Measurements from ENCODE around the gene IDH3A. TPM values are rescaled to one million over a fixed set of nuclear protein-coding genes. Genes with fewer than 3 reads are reported as not detected.

Gene IDH3A
- total RNA-seq, 1 donor from 2014 or later: 19.3 TPM

DNA sequence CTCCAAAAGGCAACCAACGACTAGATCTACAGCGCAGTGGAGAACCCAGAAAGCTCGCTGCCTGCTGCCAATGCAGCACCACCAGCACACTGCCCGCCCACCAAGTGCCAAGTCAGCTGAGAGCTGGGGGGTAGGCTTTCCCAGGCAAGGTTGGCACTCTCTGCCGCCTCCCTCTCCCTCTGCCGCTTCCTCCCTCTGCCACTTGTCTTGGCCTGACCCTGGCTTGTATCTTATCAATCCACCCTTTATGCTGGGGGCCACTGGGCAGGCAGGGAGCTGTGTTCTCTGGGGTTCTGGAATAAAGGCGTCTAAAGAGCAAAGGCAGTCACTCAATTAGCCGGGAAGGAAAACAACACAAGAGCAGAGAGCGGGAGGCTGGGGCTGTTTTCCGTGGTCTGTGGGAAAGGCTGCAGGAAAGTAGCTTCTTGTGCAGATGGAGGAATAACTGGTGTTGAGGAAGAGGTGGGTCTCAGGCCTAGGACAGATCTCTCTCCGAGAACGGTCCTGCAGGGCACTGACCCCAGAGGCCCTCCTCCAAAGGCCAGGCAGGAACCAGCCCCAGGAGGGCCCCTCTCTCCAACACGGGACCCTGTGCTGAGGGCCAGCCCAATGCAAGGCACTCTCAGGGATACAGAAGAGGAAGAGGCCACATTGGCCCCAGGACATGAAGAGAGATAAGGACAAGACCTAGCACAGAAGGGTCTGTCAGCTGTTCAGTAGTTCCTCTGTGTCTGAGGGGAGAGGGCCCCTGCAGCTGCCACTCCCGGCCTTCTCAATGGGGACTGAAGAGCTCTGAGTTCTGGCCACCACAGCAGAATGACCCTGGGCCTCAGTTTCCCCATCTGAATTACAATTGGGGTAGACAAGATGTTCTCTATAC lies 54.4 kb downstream of the IDH3A start:
- H3K4me1 ChIP-seq: no peaks in the 10 kb centered on the region
- H3K27ac Mint-ChIP-seq: no peak overlapping the region
- no peak overlapping the region for H3K27ac ChIP-seq
- no peak for DNase-seq (ENCODE audit: low spot score)
- no peak overlapping the region for H3K4me3 Mint-ChIP-seq
- TF ChIP-seq EZH2 (IDR thresholded peaks at IDR 0.05): no peak
- no peaks in the 10 kb centered on the region for H3K36me3 ChIP-seq
- no peaks in the 10 kb centered on the region for H4K20me1 ChIP-seq (ENCODE audit: low read depth)
- peaks cover 6% of the 10 kb centered on the region for H3K27me3 Mint-ChIP-seq (ENCODE audit: insufficient read depth, low read depth)
- no peak overlapping the region for H3K4me2 ChIP-seq
- H3K9me3 Mint-ChIP-seq: no peaks in the 10 kb centered on the region
- no peaks in the 10 kb centered on the region for H3K79me2 ChIP-seq (ENCODE audit: low read depth)
- no peaks in the 10 kb centered on the region for H3K9me3 ChIP-seq (ENCODE audit: low read depth)
- H3F3A ChIP-seq (ENCODE audit: low read depth): no peaks in the 10 kb centered on the region
- no peak overlapping the region for H3K9ac ChIP-seq
- no peak overlapping the region for H2AFZ ChIP-seq (replicated peaks)
- H3K36me3 Mint-ChIP-seq: no peaks in the 10 kb centered on the region
- no peaks in the 10 kb centered on the region for H3K27me3 ChIP-seq
- peaks cover 4% of the 10 kb centered on the region for H3K4me1 Mint-ChIP-seq
- no peak overlapping the region for H3K4me3 ChIP-seq

DNA sequence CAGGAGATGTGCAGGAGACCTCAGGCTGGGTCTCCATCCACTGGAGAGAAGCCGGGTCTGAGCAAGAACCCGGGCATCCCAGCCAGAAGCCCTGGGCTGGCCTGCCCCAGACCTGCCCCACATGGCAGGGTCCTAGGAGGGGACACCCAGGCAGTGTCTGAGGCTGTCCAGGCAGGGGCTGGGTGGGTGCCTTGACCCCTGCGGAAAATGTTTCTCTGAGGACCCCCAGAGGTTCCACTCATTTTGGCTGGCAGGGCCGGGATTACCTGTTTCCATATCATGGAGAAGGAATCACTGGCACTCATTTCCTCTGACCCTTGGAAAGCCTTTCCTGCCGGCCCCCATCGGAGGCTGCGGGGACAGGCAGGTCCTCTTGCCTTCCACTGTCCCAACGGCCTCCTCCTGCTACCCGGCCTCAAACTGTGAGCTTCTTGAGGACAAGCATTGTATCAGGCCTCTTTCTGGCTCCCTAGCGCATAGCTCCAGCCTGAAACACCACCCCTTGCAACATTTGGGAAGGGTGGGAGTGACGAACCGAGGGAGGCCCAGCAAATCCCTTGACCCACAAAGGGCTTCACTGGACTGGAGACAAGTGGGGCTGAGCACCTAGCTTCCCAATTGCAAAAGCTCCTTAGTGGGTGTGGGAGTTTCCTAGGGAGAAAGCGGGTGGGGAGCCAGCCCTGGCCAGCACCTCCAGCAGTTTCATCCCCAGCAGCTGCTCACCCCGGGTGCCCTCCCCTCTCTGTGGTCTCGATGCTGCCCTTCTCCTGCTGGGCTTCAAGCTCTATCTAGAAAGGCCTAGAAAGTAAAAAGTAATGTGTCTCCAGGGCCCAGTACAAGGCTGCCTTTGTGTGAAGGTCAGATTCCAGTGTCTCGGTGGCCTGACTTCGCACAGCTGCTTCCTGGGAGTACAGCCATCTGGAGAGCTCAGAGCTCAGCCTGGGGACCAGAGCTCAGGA lies 55.5 kb downstream of the IDH3A start:
- no peak overlapping the region for H2AFZ ChIP-seq (replicated peaks)
- Mint-ChIP-seq H3K27ac (no peak overlapping the region), H3K9me3 (no peaks in the 10 kb centered on the region), H3K4me3 (no peak overlapping the region), H3K36me3 (no peaks in the 10 kb centered on the region), H3K4me1 (peaks cover 9% of the 10 kb centered on the region), H3K27me3 (ENCODE audit: insufficient read depth, low read depth) (peaks cover 6% of the 10 kb centered on the region)
- TF ChIP-seq, protein P1, sequence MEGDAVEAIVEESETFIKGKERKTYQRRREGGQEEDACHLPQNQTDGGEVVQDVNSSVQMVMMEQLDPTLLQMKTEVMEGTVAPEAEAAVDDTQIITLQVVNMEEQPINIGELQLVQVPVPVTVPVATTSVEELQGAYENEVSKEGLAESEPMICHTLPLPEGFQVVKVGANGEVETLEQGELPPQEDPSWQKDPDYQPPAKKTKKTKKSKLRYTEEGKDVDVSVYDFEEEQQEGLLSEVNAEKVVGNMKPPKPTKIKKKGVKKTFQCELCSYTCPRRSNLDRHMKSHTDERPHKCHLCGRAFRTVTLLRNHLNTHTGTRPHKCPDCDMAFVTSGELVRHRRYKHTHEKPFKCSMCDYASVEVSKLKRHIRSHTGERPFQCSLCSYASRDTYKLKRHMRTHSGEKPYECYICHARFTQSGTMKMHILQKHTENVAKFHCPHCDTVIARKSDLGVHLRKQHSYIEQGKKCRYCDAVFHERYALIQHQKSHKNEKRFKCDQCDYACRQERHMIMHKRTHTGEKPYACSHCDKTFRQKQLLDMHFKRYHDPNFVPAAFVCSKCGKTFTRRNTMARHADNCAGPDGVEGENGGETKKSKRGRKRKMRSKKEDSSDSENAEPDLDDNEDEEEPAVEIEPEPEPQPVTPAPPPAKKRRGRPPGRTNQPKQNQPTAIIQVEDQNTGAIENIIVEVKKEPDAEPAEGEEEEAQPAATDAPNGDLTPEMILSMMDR (IDR thresholded peaks at IDR 0.05): no peak
- H3F3A ChIP-seq (ENCODE audit: low read depth): no peaks in the 10 kb centered on the region
- H3K79me2 ChIP-seq (ENCODE audit: low read depth): no peaks in the 10 kb centered on the region
- H3K4me2 ChIP-seq: no peak overlapping the region
- H4K20me1 ChIP-seq (ENCODE audit: low read depth): no peaks in the 10 kb centered on the region
- no peaks in the 10 kb centered on the region for H3K4me1 ChIP-seq
- no peak overlapping the region for H3K4me3 ChIP-seq
- no peaks in the 10 kb centered on the region for H3K27me3 ChIP-seq
- no peak overlapping the region for H3K9ac ChIP-seq
- H3K27ac ChIP-seq: no peak overlapping the region
- no peak for DNase-seq (ENCODE audit: low spot score)
- H3K36me3 ChIP-seq: no peaks in the 10 kb centered on the region
- no peaks in the 10 kb centered on the region for H3K9me3 ChIP-seq (ENCODE audit: low read depth)

DNA sequence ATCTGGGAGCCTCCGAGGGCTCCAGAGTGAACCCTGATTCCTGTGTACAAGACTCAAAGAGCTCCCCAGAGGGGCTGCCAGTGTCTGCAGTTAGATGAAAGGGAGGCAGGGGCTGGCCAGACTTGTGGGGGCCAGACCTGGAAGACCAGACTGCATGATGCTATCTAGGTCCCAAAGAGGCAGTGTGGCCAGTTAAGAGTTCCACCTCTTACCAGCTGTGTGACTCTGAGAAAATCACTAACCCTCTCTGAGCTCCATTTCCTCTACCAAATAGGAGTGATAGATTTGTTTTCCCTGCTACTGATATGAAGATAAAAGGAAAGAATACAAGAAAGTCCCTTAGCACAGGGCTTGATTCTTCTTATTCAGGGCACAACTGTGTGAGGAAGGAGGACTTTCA lies 56.2 kb downstream of the IDH3A start:
- no peak for DNase-seq (ENCODE audit: low spot score)
- Histone ChIP-seq H3K27me3 (no peaks in the 10 kb centered on the region), H3K4me3 (no peak overlapping the region), H3K36me3 (no peaks in the 10 kb centered on the region), H3K79me2 (ENCODE audit: low read depth) (no peaks in the 10 kb centered on the region), H3K9ac (no peak overlapping the region), H3K4me1 (no peaks in the 10 kb centered on the region), H3K27ac (no peak overlapping the region), H3F3A (ENCODE audit: low read depth) (no peaks in the 10 kb centered on the region), H4K20me1 (ENCODE audit: low read depth) (no peaks in the 10 kb centered on the region), H3K4me2 (no peak overlapping the region), H2AFZ (replicated peaks) (no peak overlapping the region), H3K9me3 (ENCODE audit: low read depth) (no peaks in the 10 kb centered on the region)
- TF ChIP-seq, protein P1 (IDR thresholded peaks at IDR 0.05): no peak
- TF ChIP-seq EZH2phosphoT487 (IDR thresholded peaks at IDR 0.05) (no peak), EZH2 (IDR thresholded peaks at IDR 0.05) (no peak)
- H3K4me1 Mint-ChIP-seq: peaks cover 12% of the 10 kb centered on the region
- H3K9me3 Mint-ChIP-seq: no peaks in the 10 kb centered on the region
- H3K27me3 Mint-ChIP-seq (ENCODE audit: insufficient read depth, low read depth): peaks cover 6% of the 10 kb centered on the region
- H3K4me3 Mint-ChIP-seq: no peak overlapping the region
- no peak overlapping the region for H3K27ac Mint-ChIP-seq
- no peaks in the 10 kb centered on the region for H3K36me3 Mint-ChIP-seq

Data from neural progenitor cell (in vitro differentiated cells).